DOHH2 (cell line): ENCODE results near the gene CYBA.

Source experiments
- H3F3A ChIP-seq: fragments of 200-600 bp; sonication (generic), shearing (Covaris generic); 2 replicates; pipeline ENCODE4 v1.6.0; 2016; ENCODE audit warnings: antibody characterized with exemption, mild to moderate bottlenecking; ENCODE audit not compliant: control insufficient read depth, insufficient read depth
- H3K27ac ChIP-seq: fragments of 200-600 bp; sonication (generic); 2 replicates; pipeline ENCODE4 v1.5.1; 2014; ENCODE audit warnings: low read depth, mild to moderate bottlenecking, low read length, moderate library complexity
- H3K27me3 ChIP-seq: fragments of 200-600 bp; sonication (generic); 2 replicates; pipeline ENCODE4 v1.6.1; 2014; ENCODE audit warnings: mild to moderate bottlenecking, low read length, mixed read lengths; ENCODE audit not compliant: control insufficient read depth
- H3K36me3 ChIP-seq: fragments of 200-600 bp; sonication (generic); 2 replicates; pipeline ENCODE4 v1.6.1; 2014; ENCODE audit warnings: mild to moderate bottlenecking, low read length, moderate library complexity, mixed read lengths; ENCODE audit not compliant: control insufficient read depth
- H3K4me1 ChIP-seq: fragments of 200-600 bp; sonication (generic); 2 replicates; pipeline ENCODE4 v1.6.1; 2014; ENCODE audit warnings: mild to moderate bottlenecking, low read length, mixed read lengths; ENCODE audit not compliant: control insufficient read depth
- H3K4me2 ChIP-seq: fragments of 200-600 bp; sonication (generic); 2 replicates; pipeline ENCODE4 v1.6.0; 2014; ENCODE audit warnings: mild to moderate bottlenecking, low read length, moderate library complexity
- H3K4me3 ChIP-seq: fragments of 200-600 bp; sonication (generic); 2 replicates; pipeline ENCODE4 v1.5.1; 2014; ENCODE audit warnings: mild to moderate bottlenecking, low read length, mixed read lengths
- H3K79me2 ChIP-seq: fragments of 200-600 bp; sonication (generic); 2 replicates; pipeline ENCODE4 v1.6.1; 2014; ENCODE audit warnings: mild to moderate bottlenecking, low read length, mixed read lengths; ENCODE audit not compliant: control insufficient read depth
- H3K9me2 ChIP-seq: fragments of 200-600 bp; sonication (generic); replicated peaks from 2 replicates; pipeline ENCODE4 v1.6.1; 2014; ENCODE audit warnings: mild to moderate bottlenecking, low read length, mixed read lengths; ENCODE audit not compliant: control insufficient read depth
- H3K9me3 ChIP-seq: fragments of 200-600 bp; sonication (generic); 2 replicates; pipeline ENCODE4 v1.6.1; 2014; ENCODE audit warnings: antibody characterized with exemption, low read length, mixed read lengths; ENCODE audit not compliant: control insufficient read depth, insufficient read depth
- H4K20me1 ChIP-seq: fragments of 200-600 bp; sonication (generic); 2 replicates; pipeline ENCODE4 v1.6.0; 2014; ENCODE audit warnings: low read depth, mild to moderate bottlenecking, antibody characterized with exemption, low read length, moderate library complexity; ENCODE audit not compliant: control insufficient read depth, insufficient read depth
- CTCF ChIP-seq: fragments of 200-600 bp; sonication (generic); IDR thresholded peaks from one replicate; pipeline ENCODE4 v1.5.1; 2014; ENCODE audit warnings: antibody characterized with exemption, mild to moderate bottlenecking, low read depth, low read length; ENCODE audit not compliant: poor library complexity, severe bottlenecking
- EZH2phosphoT487 ChIP-seq: fragments of 200-600 bp; sonication (generic); IDR thresholded peaks from 2 replicates; pipeline ENCODE4 v1.6.1; 2017; ENCODE audit warnings: borderline replicate concordance, mild to moderate bottlenecking, antibody characterized with exemption, low read length, moderate library complexity, mixed read lengths

CYBA gene

GRCh38 chr16:88696441-88696840 lies 45.6 kb upstream of the CYBA start:
- Histone ChIP-seq H3K27me3 (no peaks in the 10 kb centered on the region), H3K27ac (no peak overlapping the region), H3K9me3 (no peaks in the 10 kb centered on the region), H3F3A (no peaks in the 10 kb centered on the region), H3K4me1 (peaks cover 25% of the 10 kb centered on the region), H4K20me1 (no peaks in the 10 kb centered on the region), H3K4me2 (no peak overlapping the region), H3K9me2 (no peaks in the 10 kb centered on the region), H3K79me2 (peaks cover 10% of the 10 kb centered on the region), H3K36me3 (peaks cover 39% of the 10 kb centered on the region), H3K4me3 (no peak overlapping the region)
- TF ChIP-seq EZH2phosphoT487 (no peak), CTCF (no peak)

DNA sequence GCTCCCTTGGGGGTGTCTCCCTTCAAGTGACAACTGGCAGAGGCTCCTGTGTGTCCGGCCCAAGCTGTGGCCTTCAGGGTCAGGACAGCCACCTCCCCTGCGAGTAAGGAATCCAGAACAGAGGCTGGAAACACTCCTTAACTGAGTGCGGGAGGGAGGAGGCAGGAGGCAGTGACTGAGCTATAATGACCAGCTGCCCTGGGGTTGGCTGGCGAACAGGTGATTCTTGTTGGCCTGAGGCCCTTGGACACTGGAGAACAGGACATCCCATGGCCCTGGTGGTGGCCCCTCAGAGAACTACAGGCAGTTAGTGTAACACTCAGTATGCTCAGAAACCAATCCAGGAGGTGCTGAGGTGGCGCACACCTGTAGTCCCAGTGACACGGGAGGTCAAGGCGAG lies 44.9 kb upstream of the CYBA start:
- Histone ChIP-seq H3K9me2 (no peaks in the 10 kb centered on the region), H3K79me2 (peaks cover 6% of the 10 kb centered on the region), H3K9me3 (no peaks in the 10 kb centered on the region), H3K36me3 (peaks cover 39% of the 10 kb centered on the region), H3K4me2 (no peak overlapping the region), H3K27ac (no peak overlapping the region), H3K27me3 (no peaks in the 10 kb centered on the region), H3K4me1 (peaks cover 19% of the 10 kb centered on the region), H3K4me3 (no peak overlapping the region), H4K20me1 (no peaks in the 10 kb centered on the region), H3F3A (no peaks in the 10 kb centered on the region)
- no peak for TF ChIP-seq EZH2phosphoT487
- TF ChIP-seq CTCF: no peak

GRCh38 chr16:88695218-88695617 lies 44.4 kb upstream of the CYBA start:
- no peak for TF ChIP-seq CTCF
- no peak for TF ChIP-seq EZH2phosphoT487
- H3K4me2 ChIP-seq: no peak overlapping the region
- no peaks in the 10 kb centered on the region for H3K9me2 ChIP-seq
- no peaks in the 10 kb centered on the region for H3K9me3 ChIP-seq
- H3K4me1 ChIP-seq: peaks cover 13% of the 10 kb centered on the region
- no peaks in the 10 kb centered on the region for H4K20me1 ChIP-seq
- peaks cover 34% of the 10 kb centered on the region for H3K36me3 ChIP-seq
- no peaks in the 10 kb centered on the region for H3F3A ChIP-seq
- H3K27ac ChIP-seq: no peak overlapping the region
- H3K27me3 ChIP-seq: no peaks in the 10 kb centered on the region
- H3K4me3 ChIP-seq: no peak overlapping the region
- H3K79me2 ChIP-seq: peaks cover 3% of the 10 kb centered on the region
